NT2/D1 (cell line): Measurements from ENCODE around the gene LRP8.

ENCODE experiments used
- SUZ12 ChIP-seq: IDR thresholded peaks from 2 replicates; pipeline ENCODE4 v1.6.1; 2011; ENCODE audit not compliant: insufficient read length, insufficient read depth; ENCODE audit errors: extremely low read depth
- YY1 ChIP-seq: IDR thresholded peaks from 2 replicates; pipeline ENCODE4 v1.6.1; 2011; ENCODE audit not compliant: insufficient read length, insufficient read depth
- ZNF274 ChIP-seq: IDR thresholded peaks from 2 replicates; pipeline ENCODE4 v1.6.1; 2011; ENCODE audit warnings: mild to moderate bottlenecking, low read depth, low read length

DNA sequence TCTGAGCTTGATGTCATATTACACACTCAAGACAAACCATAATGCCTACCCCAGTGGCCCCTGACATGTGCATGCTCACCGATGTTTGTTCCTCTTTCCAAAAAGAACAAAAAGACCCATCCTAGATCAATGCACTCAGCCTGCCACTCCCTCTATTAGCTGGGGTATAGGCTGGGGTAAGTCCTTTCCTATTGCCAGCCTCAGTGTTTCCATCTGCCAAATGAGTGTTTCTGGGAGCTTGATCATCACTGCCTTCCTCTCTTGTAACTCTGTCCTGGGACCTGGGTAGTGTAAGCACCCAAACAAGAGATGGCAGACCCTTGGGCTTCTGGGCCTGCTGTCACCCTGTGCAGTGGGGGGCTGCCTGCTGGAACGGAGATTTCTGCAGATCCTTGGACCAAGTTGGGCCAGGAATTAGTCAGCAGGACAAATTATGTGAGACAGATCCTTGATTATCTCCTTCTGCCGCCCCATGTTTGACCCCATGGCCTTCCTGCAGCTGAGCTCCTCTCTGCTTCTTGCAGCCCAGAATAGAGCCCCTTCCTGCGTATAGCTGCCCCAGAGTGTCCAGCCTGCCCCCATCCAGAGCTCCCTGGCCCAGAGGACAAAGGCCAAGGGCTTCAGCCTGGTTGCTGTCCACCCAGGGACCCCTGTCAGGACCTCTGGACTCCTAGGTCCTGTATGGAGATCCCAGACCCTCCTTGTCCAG lies 31.5 kb upstream of the LRP8 start:
- TF ChIP-seq YY1 (no peak), ZNF274 (no peak), SUZ12 (no peak)
